ENCODE measurements around the gene GOLGA6L2.

DNA sequence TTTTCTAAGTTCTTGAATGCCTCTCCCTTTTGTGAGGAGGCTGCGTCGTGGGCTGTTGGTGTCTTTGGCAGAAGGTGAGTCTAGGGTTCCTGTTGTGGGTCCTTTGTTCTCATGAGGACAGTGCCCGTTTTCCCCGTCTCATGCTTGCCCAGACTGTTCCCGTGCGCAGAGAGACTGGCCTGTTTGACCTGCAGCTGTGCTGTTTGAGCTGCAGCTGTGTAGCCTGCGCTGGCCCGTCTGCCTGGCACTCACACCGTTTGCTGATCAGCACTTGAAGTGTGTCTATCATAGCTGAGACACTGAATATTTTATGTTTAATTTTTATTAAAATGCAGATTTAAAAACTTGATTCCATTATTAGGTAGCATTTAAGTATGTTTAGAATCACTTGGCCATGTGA lies 9.9 kb downstream of the GOLGA6L2 start:
- TF ChIP-seq POLR2AphosphoS5 (IDR thresholded peaks at IDR 0.05; ENCODE audit: low read depth, low read length): no peak
- TF ChIP-seq SIN3A (IDR thresholded peaks at IDR 0.05; ENCODE audit: borderline replicate concordance, low read depth, low read length): no peak
